H9 (cell line): ENCODE results near the gene COA1. TPM values are rescaled to one million over a fixed set of nuclear protein-coding genes. Genes with fewer than 3 reads are reported as not detected.

Experiments
- DNase-seq: peaks from one replicate; pipeline ENCODE4 v3.0.0-alpha.2; 2017
- H2AFZ ChIP-seq: one replicate; pipeline ENCODE4 v1.6.1; 2013; ENCODE audit warnings: mild to moderate bottlenecking, low read length, control low read depth, moderate library complexity
- H2AK5ac ChIP-seq: 2 replicates; pipeline ENCODE4 v1.6.1; 2013; ENCODE audit warnings: low read length, control low read depth, mixed read lengths; ENCODE audit not compliant: insufficient read length
- H2BK120ac ChIP-seq: one replicate; pipeline ENCODE4 v1.6.1; 2013; ENCODE audit warnings: low read depth, mild to moderate bottlenecking, low read length, control low read depth, inconsistent platforms; ENCODE audit not compliant: poor library complexity, severe bottlenecking
- H2BK12ac ChIP-seq: 2 replicates; pipeline ENCODE4 v1.6.1; 2013; ENCODE audit warnings: low read length, control low read depth, mixed read lengths, low read depth; ENCODE audit not compliant: insufficient read length
- H2BK15ac ChIP-seq: 2 replicates; pipeline ENCODE4 v1.6.1; 2013; ENCODE audit warnings: low read depth, low read length, control low read depth
- H2BK20ac ChIP-seq: one replicate; pipeline ENCODE4 v1.6.1; 2013; ENCODE audit warnings: low read depth, mild to moderate bottlenecking, low read length, control low read depth, inconsistent platforms; ENCODE audit not compliant: poor library complexity, severe bottlenecking
- H2BK5ac ChIP-seq: 2 replicates; pipeline ENCODE4 v1.6.1; 2013; ENCODE audit warnings: low read length, control low read depth, mixed read lengths; ENCODE audit not compliant: insufficient read length
- H3K14ac ChIP-seq: 2 replicates; pipeline ENCODE4 v1.6.1; 2013; ENCODE audit warnings: low read length, control low read depth; ENCODE audit not compliant: insufficient read depth
- H3K18ac ChIP-seq: 2 replicates; pipeline ENCODE4 v1.6.1; 2013; ENCODE audit warnings: low read depth, mild to moderate bottlenecking, mixed read lengths, low read length, control low read depth; ENCODE audit not compliant: insufficient read length
- H3K23ac ChIP-seq: 2 replicates; pipeline ENCODE4 v1.6.1; 2013; ENCODE audit warnings: low read length, control low read depth, mixed read lengths, low read depth; ENCODE audit not compliant: insufficient read length
- H3K23me2 ChIP-seq: 2 replicates; pipeline ENCODE4 v1.6.1; 2013; ENCODE audit warnings: low read depth, mild to moderate bottlenecking, mixed read lengths, low read length, control low read depth; ENCODE audit not compliant: insufficient read length, poor library complexity, severe bottlenecking
- H3K27ac ChIP-seq: 2 replicates; pipeline ENCODE4 v1.5.1; 2013; ENCODE audit warnings: low read length, control low read depth, mixed read lengths, low read depth; ENCODE audit not compliant: insufficient read length
- H3K27me3 ChIP-seq: 2 replicates; pipeline ENCODE4 v1.6.1; 2013; ENCODE audit warnings: low read length, control low read depth, inconsistent platforms; ENCODE audit not compliant: insufficient read depth
- H3K4ac ChIP-seq: 2 replicates; pipeline ENCODE4 v1.6.1; 2013; ENCODE audit warnings: low read depth, mild to moderate bottlenecking, control low read depth, inconsistent platforms, low read length, moderate library complexity
- H3K4me1 ChIP-seq: 2 replicates; pipeline ENCODE4 v1.6.1; 2013; ENCODE audit warnings: low read length, control low read depth, inconsistent platforms; ENCODE audit not compliant: insufficient read depth
- H3K4me2 ChIP-seq: 2 replicates; pipeline ENCODE4 v1.6.1; 2013; ENCODE audit warnings: low read length, control low read depth, mixed read lengths; ENCODE audit not compliant: insufficient read length, insufficient read depth
- H3K56ac ChIP-seq: 2 replicates; pipeline ENCODE4 v1.6.1; 2013; ENCODE audit warnings: low read depth, mild to moderate bottlenecking, mixed read lengths, low read length, control low read depth; ENCODE audit not compliant: insufficient read length
- H3K79me1 ChIP-seq: 2 replicates; pipeline ENCODE4 v1.6.1; 2013; ENCODE audit warnings: low read depth, mild to moderate bottlenecking, moderate library complexity, low read length, control low read depth, inconsistent platforms; ENCODE audit not compliant: insufficient read depth, poor library complexity, severe bottlenecking
- H3K79me2 ChIP-seq: 2 replicates; pipeline ENCODE4 v1.6.1; 2013; ENCODE audit warnings: low read length, control low read depth, inconsistent platforms; ENCODE audit not compliant: insufficient read depth
- H3K9ac ChIP-seq: 2 replicates; pipeline ENCODE4 v1.6.1; 2013; ENCODE audit warnings: low read length, control low read depth, mixed read lengths; ENCODE audit not compliant: insufficient read length; ENCODE audit errors: extremely low read depth
- H3K9me3 ChIP-seq: one replicate; pipeline ENCODE4 v1.6.1; 2013; ENCODE audit warnings: low read depth, low read length, inconsistent platforms; ENCODE audit not compliant: control insufficient read depth
- H3T11ph ChIP-seq: one replicate; pipeline ENCODE4 v1.6.1; 2013; ENCODE audit warnings: mild to moderate bottlenecking, low read length, control low read depth, inconsistent platforms
- H4K20me1 ChIP-seq: one replicate; pipeline ENCODE4 v1.6.1; 2013; ENCODE audit not compliant: control insufficient read depth, insufficient read length, insufficient read depth
- H4K5ac ChIP-seq: 2 replicates; pipeline ENCODE4 v1.6.1; 2013; ENCODE audit warnings: low read depth, mild to moderate bottlenecking, mixed read lengths, low read length, control low read depth; ENCODE audit not compliant: insufficient read length
- H4K8ac ChIP-seq: replicated peaks from 2 replicates; pipeline ENCODE4 v1.6.1; 2013; ENCODE audit warnings: low read length, control low read depth, mixed read lengths, low read depth; ENCODE audit not compliant: insufficient read length
- H4K91ac ChIP-seq: 2 replicates; pipeline ENCODE4 v1.6.1; 2013; ENCODE audit warnings: low read depth, mild to moderate bottlenecking, moderate library complexity, mixed read lengths, low read length, control low read depth; ENCODE audit not compliant: insufficient read length
- H3K27ac Mint-ChIP-seq, 3 experiments: 2 replicates in 2 of 3; 3 replicates in 1 of 3; pipeline ENCODE4 v1.8.0; 2020 to 2021; ENCODE audit warnings: mixed read lengths in 3 of 3, mild to moderate bottlenecking in 1 of 3, moderate library complexity in 1 of 3
- H3K27me3 Mint-ChIP-seq: 2 replicates; pipeline ENCODE4 v1.8.0; 2021; ENCODE audit warnings: low read depth, mild to moderate bottlenecking, moderate library complexity, mixed read lengths
- H3K36me3 Mint-ChIP-seq, 3 experiments: 2 replicates in 2 of 3; 3 replicates in 1 of 3; pipeline ENCODE4 v1.8.0; 2020 to 2021; ENCODE audit warnings: low read depth in 3 of 3, mixed read lengths in 3 of 3; ENCODE audit not compliant: insufficient read depth in 1 of 3
- H3K4me1 Mint-ChIP-seq, 2 experiments: 2 replicates each; pipeline ENCODE4 v1.8.0; 2020; ENCODE audit warnings: mixed read lengths in 2 of 2
- H3K4me3 Mint-ChIP-seq, 2 experiments: 2 replicates in 1 of 2; 3 replicates in 1 of 2; pipeline ENCODE4 v1.8.0; 2020 to 2021; ENCODE audit warnings: mild to moderate bottlenecking in 2 of 2, mixed read lengths in 2 of 2, moderate library complexity in 1 of 2
- H3K9me3 Mint-ChIP-seq, 2 experiments: 2 replicates in 1 of 2; 3 replicates in 1 of 2; pipeline ENCODE4 v1.8.0; 2020; ENCODE audit warnings: mild to moderate bottlenecking in 2 of 2, mixed read lengths in 2 of 2, moderate library complexity in 1 of 2
- WGBS: extraction: QIAGEN DNeasy Blood & Tissue Kit; methylation state at CpG from one replicate; pipeline ENCODE4 v1.1.7; 2013; ENCODE audit warnings: missing lambda C conversion rate, low lambda C conversion rate, mixed read lengths; ENCODE audit not compliant: insufficient read length; ENCODE audit errors: extremely low coverage; 5-methylcytosine and 5-hydroxymethylcytosine counted together
- total RNA-seq: library from RNA; stranded (reverse); gene quantifications from 2 replicates; pipeline ENCODE4 v1.2.1, GENCODE V29; 2021
- TF ChIP-seq, protein P1 (sequence below): fragments of 200-600 bp; sonication (generic); conservative IDR thresholded peaks from 3 replicates; pipeline ENCODE4 v1.8.0; 2021; ENCODE audit warnings: antibody characterized with exemption, mild to moderate bottlenecking

Gene COA1
- total RNA-seq, 1 experiment from 2014 or later, result 138 TPM

DNA sequence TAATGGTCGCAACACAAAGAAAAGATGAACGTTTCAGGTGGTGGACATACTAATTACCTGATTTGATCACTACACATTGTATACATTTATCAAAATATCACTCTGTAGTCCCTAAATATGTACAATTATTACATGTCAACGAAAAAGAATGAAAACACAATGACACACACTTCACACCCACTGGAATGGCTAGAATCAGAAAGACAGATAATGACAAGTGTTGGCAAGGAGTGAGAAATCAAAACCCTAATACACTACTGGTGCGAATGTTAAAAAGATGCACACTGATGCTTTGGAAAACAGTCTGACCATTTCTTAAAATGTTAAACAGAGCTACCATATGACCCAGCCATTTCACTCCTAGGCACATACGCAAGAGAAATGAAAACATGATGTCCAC is 2.3 kb downstream of the COA1 start:
- Histone ChIP-seq H3K79me2 (peaks cover 41% of the 10 kb centered on the region; the same call in 1 of the 2 replicates), H3K14ac (no peak overlapping the region), H2BK20ac (no peak overlapping the region), H3K9ac (no peak overlapping the region), H3K4me2 (no peak overlapping the region), H4K5ac (no peak overlapping the region), H4K20me1 (no peaks in the 10 kb centered on the region), H2BK120ac (no peak overlapping the region), H3K27ac (no peak overlapping the region), H3K4me1 (no peaks in the 10 kb centered on the region), H3K4ac (no peak overlapping the region), H4K91ac (no peak overlapping the region), H2BK15ac (no peak overlapping the region), H3K9me3 (no peaks in the 10 kb centered on the region), H3K79me1 (peaks cover 4% of the 10 kb centered on the region), H3K18ac (no peak overlapping the region), H3K23me2 (no peaks in the 10 kb centered on the region), H4K8ac (no peak overlapping the region), H3K27me3 (no peaks in the 10 kb centered on the region), H3T11ph (no peak overlapping the region), H2BK12ac (no peak overlapping the region), H2BK5ac (no peak overlapping the region), H2AK5ac (no peak overlapping the region), H3K56ac (no peak overlapping the region), H2AFZ (no peak overlapping the region), H3K23ac (no peak overlapping the region)
- Mint-ChIP-seq H3K4me1 (peaks cover 25 to 26% of the 10 kb centered on the region in 2 experiments), H3K27me3 (no peaks in the 10 kb centered on the region), H3K27ac (no peak overlapping the region), H3K9me3 (no peaks in the 10 kb centered on the region), H3K4me3 (peak overlapping the region in 1 of 2 experiments; percentile 8; a peak in 2 of 5 replicates), H3K36me3 (peaks cover 0 to 14% (median 4%) of the 10 kb centered on the region in 3 experiments; a peak in 6 of 7 replicates)
- DNase-seq, result no peak
- TF ChIP-seq, protein P1, sequence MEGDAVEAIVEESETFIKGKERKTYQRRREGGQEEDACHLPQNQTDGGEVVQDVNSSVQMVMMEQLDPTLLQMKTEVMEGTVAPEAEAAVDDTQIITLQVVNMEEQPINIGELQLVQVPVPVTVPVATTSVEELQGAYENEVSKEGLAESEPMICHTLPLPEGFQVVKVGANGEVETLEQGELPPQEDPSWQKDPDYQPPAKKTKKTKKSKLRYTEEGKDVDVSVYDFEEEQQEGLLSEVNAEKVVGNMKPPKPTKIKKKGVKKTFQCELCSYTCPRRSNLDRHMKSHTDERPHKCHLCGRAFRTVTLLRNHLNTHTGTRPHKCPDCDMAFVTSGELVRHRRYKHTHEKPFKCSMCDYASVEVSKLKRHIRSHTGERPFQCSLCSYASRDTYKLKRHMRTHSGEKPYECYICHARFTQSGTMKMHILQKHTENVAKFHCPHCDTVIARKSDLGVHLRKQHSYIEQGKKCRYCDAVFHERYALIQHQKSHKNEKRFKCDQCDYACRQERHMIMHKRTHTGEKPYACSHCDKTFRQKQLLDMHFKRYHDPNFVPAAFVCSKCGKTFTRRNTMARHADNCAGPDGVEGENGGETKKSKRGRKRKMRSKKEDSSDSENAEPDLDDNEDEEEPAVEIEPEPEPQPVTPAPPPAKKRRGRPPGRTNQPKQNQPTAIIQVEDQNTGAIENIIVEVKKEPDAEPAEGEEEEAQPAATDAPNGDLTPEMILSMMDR, result no peak
- no CpG with 5 or more reads among the region's 5 CpGs for WGBS
